K562 (cell line): ENCODE data around the gene GABRR3. TPM values are rescaled to one million over a fixed set of nuclear protein-coding genes. Genes with fewer than 3 reads are reported as not detected.

ENCODE experiments used
- ATAC-seq: fragments of 200-7000 bp; cut with Tn5 transposase; 3 replicates; pipeline ENCODE4 v1.9.1; 2020; ENCODE audit warnings: moderate library complexity
- BruUV-seq: library from RNA; stranded (reverse); fragments of 400-500 nt; replicated peaks from 2 replicates; lab custom pipeline; 2021; lab: Mats Ljungman, UMichigan
- CTCF ChIA-PET: fragments of 300-600 bp; formaldehyde crosslinking; extraction: SDS; loops from one replicate; lab custom pipeline; 2021; ENCODE audit warnings: low intra/inter-chr PET ratio; lab: Yijun Ruan, JAX
- POLR2A ChIA-PET: fragments of 300-600, 350-650 bp; sonication (Branson Sonifier 250); formaldehyde crosslinking; extraction: SDS; loops from one replicate; lab custom pipeline; 2021; ENCODE audit warnings: antibody characterized with exemption, inconsistent platforms; lab: Yijun Ruan, JAX
- DNase-seq, 4 experiments: peaks; one replicate each; pipeline versions ENCODE4 v3.0.0 to v3.0.0-alpha.2; 2011 to 2018; ENCODE audit warnings: low spot score in 3 of 4, mixed read lengths in 3 of 4; ENCODE audit errors: extremely low read depth in 1 of 4
- FAIRE-seq: peaks from 2 replicates; lab custom pipeline; 2011; peaks lifted over from hg19 to GRCh38; lab: Jason Lieb, UNC
- H2AFZ ChIP-seq: 2 replicates; pipeline ENCODE4 v1.6.0; 2011; ENCODE audit warnings: low read depth, low read length, control low read depth, inconsistent platforms
- H3K27ac ChIP-seq: fragments of 200-600 bp; 3 replicates; pipeline ENCODE4 v1.8.0; 2011; ENCODE audit warnings: low read depth, mild to moderate bottlenecking, control low read depth, inconsistent platforms, low read length, moderate library complexity, mixed read lengths; ENCODE audit errors: extremely low read depth
- H3K27me3 ChIP-seq, 2 experiments: fragments of 300-600 bp in 1 of 2; 2 replicates in 1 of 2; 3 replicates in 1 of 2; pipeline versions ENCODE4 v1.6.0 to v1.8.0; 2011; ENCODE audit warnings: inconsistent platforms in 2 of 2, low read length in 2 of 2, mild to moderate bottlenecking in 1 of 2, mixed read lengths in 1 of 2, moderate library complexity in 1 of 2; ENCODE audit not compliant: control insufficient read depth in 2 of 2, insufficient read depth in 2 of 2
- H3K36me3 ChIP-seq: fragments of 300-600 bp; 3 replicates; pipeline ENCODE4 v1.8.0; 2011; ENCODE audit warnings: mild to moderate bottlenecking, low read length, inconsistent platforms; ENCODE audit not compliant: control insufficient read depth, insufficient read depth
- H3K4me1 ChIP-seq, 2 experiments: fragments of 200-600 bp in 1 of 2; replicated peaks in 1 of 2; 2 replicates in 1 of 2; 3 replicates in 1 of 2; pipeline versions ENCODE4 v1.5.1 to v1.8.0; 2011; ENCODE audit warnings: inconsistent platforms in 2 of 2, low read length in 2 of 2, mild to moderate bottlenecking in 1 of 2, mixed read lengths in 1 of 2, moderate library complexity in 1 of 2; ENCODE audit not compliant: control insufficient read depth in 2 of 2, insufficient read depth in 2 of 2
- H3K4me2 ChIP-seq: 2 replicates; pipeline ENCODE4 v1.6.1; 2011; ENCODE audit warnings: low read length, control low read depth, inconsistent platforms, mixed read lengths; ENCODE audit not compliant: insufficient read depth
- H3K4me3 ChIP-seq: fragments of 200-600 bp; sonication (generic), shearing (Covaris generic); 2 replicates; pipeline ENCODE4 v1.5.1; 2016; ENCODE audit warnings: control low read depth, inconsistent platforms
- H3K79me2 ChIP-seq: fragments of 200-600 bp; 3 replicates; pipeline ENCODE4 v1.8.0; 2011; ENCODE audit warnings: low read length, inconsistent platforms; ENCODE audit not compliant: control insufficient read depth, insufficient read depth
- H3K9ac ChIP-seq, 2 experiments: 2 replicates each; pipeline versions ENCODE4 v1.6.0 to v1.6.1; 2011; ENCODE audit warnings: low read depth in 2 of 2, low read length in 2 of 2, control low read depth in 1 of 2, inconsistent platforms in 1 of 2, mild to moderate bottlenecking in 1 of 2, mixed read lengths in 1 of 2; ENCODE audit not compliant: insufficient read depth in 1 of 2
- H3K9me1 ChIP-seq: one replicate; pipeline ENCODE4 v1.6.0; 2011; ENCODE audit warnings: inconsistent platforms, mild to moderate bottlenecking, low read length, moderate library complexity; ENCODE audit not compliant: control insufficient read depth, insufficient read depth
- H3K9me3 ChIP-seq: replicated peaks from 2 replicates; pipeline ENCODE4 v1.5.1; 2011; ENCODE audit warnings: low read depth, low read length, inconsistent platforms; ENCODE audit not compliant: control insufficient read depth, insufficient read depth
- H4K20me1 ChIP-seq: replicated peaks from 2 replicates; pipeline ENCODE4 v1.6.1; 2011; ENCODE audit warnings: low read length, inconsistent platforms, mixed read lengths; ENCODE audit not compliant: control insufficient read depth, insufficient read depth
- CEBPB ChIP-seq: fragments of 450-650 bp; IDR thresholded peaks from 2 replicates; pipeline ENCODE4 v1.6.1; 2016; ENCODE audit warnings: missing genetic modification characterization, missing compliant biosample characterization
- MED1 ChIP-seq: sonication (generic); formaldehyde crosslinking; IDR thresholded peaks from 2 replicates; pipeline ENCODE4 v1.8.1; 2023; ENCODE audit warnings: missing genetic modification reagents, borderline replicate concordance
- WGBS: fragments of 100-300 bp; shearing (Covaris generic); methylation state at CpG from one replicate; pipeline ENCODE4 v1.1.6; 2016; ENCODE audit warnings: low coverage, mixed read lengths; ENCODE audit not compliant: insufficient coverage; ENCODE audit errors: missing lambda C conversion rate; 5-methylcytosine and 5-hydroxymethylcytosine counted together
- in situ Hi-C: fragments of 300-500 bp; cut with MboI; formaldehyde crosslinking; loops from 4 replicates; pipeline ENCODE4 v1.15.0; 2018; ENCODE audit warnings: inconsistent platforms, mixed read lengths
- intact Hi-C: fragments of 100-400 bp; cut with micrococcal nuclease; formaldehyde crosslinking; loops from 2 replicates; pipeline ENCODE4 v1.14.2; 2022
- polyA plus RNA-seq, 8 experiments: library from polyadenylated mRNA; depleted of rRNA in 4 of 8; stranded (reverse) in 5 of 8; unstranded in 3 of 8; fragments of >200 nt; fragmentation: Nextera tagmentation in 2 of 8; fragmentation: Illumina TruSeq in 1 of 8; extraction: Ambion mirVana in 2 of 8; extraction: Trizol in 1 of 8; gene quantifications; 2 replicates each; pipeline versions ENCODE4 v1.2.1 to v1.2.3, GENCODE V29; 2011 to 2014; ENCODE audit warnings: inconsistent platforms in 1 of 8, missing spikeins in 1 of 8
- total RNA-seq, 7 experiments: library from RNA; depleted of rRNA in 6 of 7; stranded (reverse); fragments of >200 nt in 6 of 7; fragmentation: Illumina TruSeq in 2 of 7; extraction: Trizol in 2 of 7; gene quantifications; 2 replicates each; pipeline versions ENCODE4 v1.2.1 to v1.2.3, GENCODE V29; 2011 to 2021; ENCODE audit warnings: low replicate concordance in 1 of 7
- TF ChIP-seq, protein P1 (sequence below): fragments of 250-450 bp; sonication (Bioruptor Pico); IDR thresholded peaks from 2 replicates; pipeline ENCODE4 v1.5.1; 2021; ENCODE audit warnings: mild to moderate bottlenecking
- TF ChIP-seq, protein P2 (sequence below): fragments of 200-600 bp; sonication (generic); IDR thresholded peaks from one replicate; pipeline ENCODE4 v1.6.1; 2012; ENCODE audit warnings: mild to moderate bottlenecking, low read depth, low read length, inconsistent platforms

GABRR3 gene
- total and polyA plus RNA-seq, 9 of the 15 experiments (the other 6 are each of a cell fraction or from before 2014, with no cell fraction given): not detected

DNA sequence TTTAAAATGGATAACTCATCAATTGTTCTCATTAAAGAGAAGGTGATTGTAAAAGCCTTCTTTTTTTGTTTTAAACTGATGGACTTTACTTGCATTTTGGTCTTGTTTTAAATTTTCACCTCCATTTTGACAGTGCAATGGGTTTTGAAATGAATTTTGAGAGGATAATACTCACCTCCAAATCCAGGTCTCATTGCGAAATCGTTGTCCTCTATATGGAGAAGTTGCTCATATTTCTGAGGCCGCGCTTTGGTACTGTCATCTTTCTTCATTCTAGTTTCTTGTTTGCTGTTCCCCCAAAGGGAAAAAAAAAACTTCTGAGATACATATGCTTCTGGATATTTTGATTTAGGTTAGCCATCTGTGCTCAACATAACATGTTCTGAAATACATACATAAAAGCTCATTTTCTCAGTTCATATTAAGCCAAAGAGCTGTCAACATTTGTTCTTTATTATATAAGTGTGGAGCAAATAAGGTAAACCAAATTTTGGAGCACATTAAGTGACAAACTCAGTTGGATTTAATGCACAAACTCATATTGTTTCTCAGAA, 9.6 kb downstream of the GABRR3 start:
- intact Hi-C loops: loop anchor here (10.0 kb wide), 1 partner anchor 1161 kb away; no protein-coding TSS in a partner anchor
- ChIA-PET POLR2A (no interaction called here), CTCF (interaction anchor here (1.2 kb wide), 1 partner anchor 232 kb away, joined by 4 read pairs; no protein-coding TSS in a partner anchor)
- Histone ChIP-seq H3K4me3 (no peak overlapping the region), H3K4me2 (no peak overlapping the region), H3K79me2 (no peaks in the 10 kb centered on the region), H4K20me1 (no peaks in the 10 kb centered on the region), H3K36me3 (no peaks in the 10 kb centered on the region), H3K27ac (no peak overlapping the region), H2AFZ (no peak overlapping the region), H3K9me1 (no peaks in the 10 kb centered on the region), H3K9me3 (no peaks in the 10 kb centered on the region), H3K27me3 (no peaks in the 10 kb centered on the region), H3K4me1 (no peaks in the 10 kb centered on the region), H3K9ac (no peak overlapping the region)
- WGBS: 0% methylated on average over 4 of the region's 4 CpGs
- in situ Hi-C loops: loop anchor here (25.0 kb wide), 1 partner anchor 787 kb away; no protein-coding TSS in a partner anchor
- BruUV-seq: no TSS peak
- FAIRE-seq (no peak), ATAC-seq (no peak), DNase-seq (no peak)
- TF ChIP-seq, protein P1, sequence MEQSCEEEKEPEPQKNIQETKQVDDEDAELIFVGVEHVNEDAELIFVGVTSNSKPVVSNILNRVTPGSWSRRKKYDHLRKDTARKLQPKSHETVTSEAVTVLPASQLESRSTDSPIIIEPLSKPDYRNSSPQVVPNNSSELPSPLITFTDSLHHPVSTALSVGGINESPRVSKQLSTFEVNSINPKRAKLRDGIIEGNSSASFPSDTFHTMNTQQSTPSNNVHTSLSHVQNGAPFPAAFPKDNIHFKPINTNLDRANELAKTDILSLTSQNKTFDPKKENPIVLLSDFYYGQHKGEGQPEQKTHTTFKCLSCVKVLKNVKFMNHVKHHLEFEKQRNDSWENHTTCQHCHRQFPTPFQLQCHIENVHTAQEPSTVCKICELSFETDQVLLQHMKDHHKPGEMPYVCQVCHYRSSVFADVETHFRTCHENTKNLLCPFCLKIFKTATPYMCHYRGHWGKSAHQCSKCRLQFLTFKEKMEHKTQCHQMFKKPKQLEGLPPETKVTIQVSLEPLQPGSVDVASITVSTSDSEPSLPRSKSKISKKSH: no peak
- TF ChIP-seq MED1 (CRISPR knock-in tag) (no peak), CEBPB (tag) (peak; percentile 18; the same call in 1 of the 2 replicates)
- TF ChIP-seq, protein P2, sequence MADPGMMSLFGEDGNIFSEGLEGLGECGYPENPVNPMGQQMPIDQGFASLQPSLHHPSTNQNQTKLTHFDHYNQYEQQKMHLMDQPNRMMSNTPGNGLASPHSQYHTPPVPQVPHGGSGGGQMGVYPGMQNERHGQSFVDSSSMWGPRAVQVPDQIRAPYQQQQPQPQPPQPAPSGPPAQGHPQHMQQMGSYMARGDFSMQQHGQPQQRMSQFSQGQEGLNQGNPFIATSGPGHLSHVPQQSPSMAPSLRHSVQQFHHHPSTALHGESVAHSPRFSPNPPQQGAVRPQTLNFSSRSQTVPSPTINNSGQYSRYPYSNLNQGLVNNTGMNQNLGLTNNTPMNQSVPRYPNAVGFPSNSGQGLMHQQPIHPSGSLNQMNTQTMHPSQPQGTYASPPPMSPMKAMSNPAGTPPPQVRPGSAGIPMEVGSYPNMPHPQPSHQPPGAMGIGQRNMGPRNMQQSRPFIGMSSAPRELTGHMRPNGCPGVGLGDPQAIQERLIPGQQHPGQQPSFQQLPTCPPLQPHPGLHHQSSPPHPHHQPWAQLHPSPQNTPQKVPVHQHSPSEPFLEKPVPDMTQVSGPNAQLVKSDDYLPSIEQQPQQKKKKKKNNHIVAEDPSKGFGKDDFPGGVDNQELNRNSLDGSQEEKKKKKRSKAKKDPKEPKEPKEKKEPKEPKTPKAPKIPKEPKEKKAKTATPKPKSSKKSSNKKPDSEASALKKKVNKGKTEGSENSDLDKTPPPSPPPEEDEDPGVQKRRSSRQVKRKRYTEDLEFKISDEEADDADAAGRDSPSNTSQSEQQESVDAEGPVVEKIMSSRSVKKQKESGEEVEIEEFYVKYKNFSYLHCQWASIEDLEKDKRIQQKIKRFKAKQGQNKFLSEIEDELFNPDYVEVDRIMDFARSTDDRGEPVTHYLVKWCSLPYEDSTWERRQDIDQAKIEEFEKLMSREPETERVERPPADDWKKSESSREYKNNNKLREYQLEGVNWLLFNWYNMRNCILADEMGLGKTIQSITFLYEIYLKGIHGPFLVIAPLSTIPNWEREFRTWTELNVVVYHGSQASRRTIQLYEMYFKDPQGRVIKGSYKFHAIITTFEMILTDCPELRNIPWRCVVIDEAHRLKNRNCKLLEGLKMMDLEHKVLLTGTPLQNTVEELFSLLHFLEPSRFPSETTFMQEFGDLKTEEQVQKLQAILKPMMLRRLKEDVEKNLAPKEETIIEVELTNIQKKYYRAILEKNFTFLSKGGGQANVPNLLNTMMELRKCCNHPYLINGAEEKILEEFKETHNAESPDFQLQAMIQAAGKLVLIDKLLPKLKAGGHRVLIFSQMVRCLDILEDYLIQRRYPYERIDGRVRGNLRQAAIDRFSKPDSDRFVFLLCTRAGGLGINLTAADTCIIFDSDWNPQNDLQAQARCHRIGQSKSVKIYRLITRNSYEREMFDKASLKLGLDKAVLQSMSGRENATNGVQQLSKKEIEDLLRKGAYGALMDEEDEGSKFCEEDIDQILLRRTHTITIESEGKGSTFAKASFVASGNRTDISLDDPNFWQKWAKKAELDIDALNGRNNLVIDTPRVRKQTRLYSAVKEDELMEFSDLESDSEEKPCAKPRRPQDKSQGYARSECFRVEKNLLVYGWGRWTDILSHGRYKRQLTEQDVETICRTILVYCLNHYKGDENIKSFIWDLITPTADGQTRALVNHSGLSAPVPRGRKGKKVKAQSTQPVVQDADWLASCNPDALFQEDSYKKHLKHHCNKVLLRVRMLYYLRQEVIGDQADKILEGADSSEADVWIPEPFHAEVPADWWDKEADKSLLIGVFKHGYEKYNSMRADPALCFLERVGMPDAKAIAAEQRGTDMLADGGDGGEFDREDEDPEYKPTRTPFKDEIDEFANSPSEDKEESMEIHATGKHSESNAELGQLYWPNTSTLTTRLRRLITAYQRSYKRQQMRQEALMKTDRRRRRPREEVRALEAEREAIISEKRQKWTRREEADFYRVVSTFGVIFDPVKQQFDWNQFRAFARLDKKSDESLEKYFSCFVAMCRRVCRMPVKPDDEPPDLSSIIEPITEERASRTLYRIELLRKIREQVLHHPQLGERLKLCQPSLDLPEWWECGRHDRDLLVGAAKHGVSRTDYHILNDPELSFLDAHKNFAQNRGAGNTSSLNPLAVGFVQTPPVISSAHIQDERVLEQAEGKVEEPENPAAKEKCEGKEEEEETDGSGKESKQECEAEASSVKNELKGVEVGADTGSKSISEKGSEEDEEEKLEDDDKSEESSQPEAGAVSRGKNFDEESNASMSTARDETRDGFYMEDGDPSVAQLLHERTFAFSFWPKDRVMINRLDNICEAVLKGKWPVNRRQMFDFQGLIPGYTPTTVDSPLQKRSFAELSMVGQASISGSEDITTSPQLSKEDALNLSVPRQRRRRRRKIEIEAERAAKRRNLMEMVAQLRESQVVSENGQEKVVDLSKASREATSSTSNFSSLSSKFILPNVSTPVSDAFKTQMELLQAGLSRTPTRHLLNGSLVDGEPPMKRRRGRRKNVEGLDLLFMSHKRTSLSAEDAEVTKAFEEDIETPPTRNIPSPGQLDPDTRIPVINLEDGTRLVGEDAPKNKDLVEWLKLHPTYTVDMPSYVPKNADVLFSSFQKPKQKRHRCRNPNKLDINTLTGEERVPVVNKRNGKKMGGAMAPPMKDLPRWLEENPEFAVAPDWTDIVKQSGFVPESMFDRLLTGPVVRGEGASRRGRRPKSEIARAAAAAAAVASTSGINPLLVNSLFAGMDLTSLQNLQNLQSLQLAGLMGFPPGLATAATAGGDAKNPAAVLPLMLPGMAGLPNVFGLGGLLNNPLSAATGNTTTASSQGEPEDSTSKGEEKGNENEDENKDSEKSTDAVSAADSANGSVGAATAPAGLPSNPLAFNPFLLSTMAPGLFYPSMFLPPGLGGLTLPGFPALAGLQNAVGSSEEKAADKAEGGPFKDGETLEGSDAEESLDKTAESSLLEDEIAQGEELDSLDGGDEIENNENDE: no peak
